ENCODE data around the gene FOXA2.

Gene FOXA2

DNA sequence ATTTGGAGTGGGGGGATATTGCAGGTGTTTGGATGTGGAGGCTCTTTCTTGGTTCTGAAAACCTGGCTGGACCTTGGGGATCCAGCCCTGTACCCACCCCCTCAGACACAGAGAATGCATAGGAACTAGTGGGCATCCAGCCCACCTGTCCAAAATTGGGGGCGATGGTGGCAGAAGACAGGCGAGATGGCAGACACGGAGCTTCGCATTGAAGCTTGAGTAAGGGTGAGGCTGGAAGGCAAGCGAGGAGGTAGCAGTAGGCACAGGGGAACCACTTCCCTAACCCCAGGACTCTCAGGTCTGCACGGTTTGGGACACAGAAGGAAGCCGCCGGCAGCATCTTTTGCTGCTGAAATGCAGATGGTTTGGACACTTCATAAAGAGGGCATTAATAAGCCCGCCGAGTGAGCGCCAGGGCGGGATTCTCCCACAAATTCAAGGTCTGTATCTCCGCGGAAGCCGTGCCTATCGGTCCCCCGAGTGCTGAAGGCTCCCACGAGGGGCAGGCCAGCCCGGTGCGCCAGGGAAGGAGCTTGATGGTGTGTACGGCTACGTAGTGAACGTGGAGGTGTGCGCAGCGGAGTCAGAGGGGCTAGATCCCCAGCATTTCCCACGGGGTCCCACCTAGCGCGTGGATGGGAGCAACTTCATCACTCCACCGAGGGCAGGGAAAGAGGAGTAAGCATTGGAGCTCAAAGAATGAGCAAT, 1.6 kb upstream of the FOXA2 start:
- no peak overlapping the region for H3K27ac ChIP-seq
- CTCF ChIA-PET = interaction anchor here (0.6 to 1.9 kb wide), 14 partner anchors 10 to 376 kb away, joined by 3 to 23 read pairs (median 4); no protein-coding TSS in a partner anchor
- POLR2A ChIA-PET (ENCODE audit: low non-redundant PET) = no interaction called here
- DNase-seq (ENCODE audit: low spot score) = no peak
- no peak for TF ChIP-seq CTCF (conservative IDR thresholded peaks at IDR 0.05; ENCODE audit: low read depth)

DNA sequence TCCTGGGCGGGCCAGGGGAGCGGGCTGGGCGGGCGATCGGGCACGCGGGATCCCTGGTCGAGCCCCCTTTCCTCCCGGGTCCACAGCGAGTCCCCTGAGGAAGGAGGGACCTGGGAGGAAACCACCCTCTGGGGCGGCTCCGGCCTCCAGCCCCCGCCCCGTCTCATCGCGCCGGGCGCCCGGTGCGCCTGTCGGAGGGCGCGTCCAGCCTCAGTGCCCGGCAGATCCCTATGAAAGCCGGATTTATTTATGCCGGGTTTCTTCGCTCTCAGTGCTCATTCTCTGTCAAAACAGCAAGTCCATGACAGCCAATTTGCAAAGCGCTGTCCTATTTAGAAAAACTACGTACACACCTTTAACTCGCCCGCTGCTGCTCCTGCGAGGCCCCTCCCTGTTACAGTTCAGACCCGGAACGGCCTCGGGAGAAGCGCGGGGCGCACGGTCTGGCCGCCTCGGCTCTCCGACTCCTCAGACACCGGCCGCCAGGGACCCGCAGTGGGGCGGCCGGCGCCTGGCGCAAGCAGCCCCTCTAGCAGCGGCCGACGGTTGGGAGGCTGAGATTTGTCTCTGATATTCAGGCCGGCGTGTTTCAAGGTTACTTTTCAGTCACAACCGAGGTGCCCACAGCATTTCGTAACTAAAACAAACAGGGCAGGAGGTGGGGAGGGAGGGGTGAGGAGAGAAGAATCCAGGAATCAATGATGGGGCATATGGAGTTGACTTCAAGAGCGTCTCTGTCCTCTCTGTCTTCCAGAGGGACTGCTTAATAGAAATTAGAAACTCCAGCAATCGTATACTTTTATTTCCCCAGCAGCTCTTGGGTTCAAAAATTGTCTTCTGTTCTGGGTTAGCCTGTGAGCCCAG, 782 bp upstream of the FOXA2 start:
- TF ChIP-seq CTCF (conservative IDR thresholded peaks at IDR 0.05; ENCODE audit: low read depth) = no peak
- DNase-seq (ENCODE audit: low spot score) = peak; percentile 39
- ChIA-PET CTCF (interaction anchor here (1.0 to 1.9 kb wide), 2 partner anchors 235 to 251 kb away, joined by 5 to 9 read pairs; no protein-coding TSS in a partner anchor), POLR2A (ENCODE audit: low non-redundant PET) (no interaction called here)
- peak overlapping the region; percentile 42 for H3K27ac ChIP-seq

DNA sequence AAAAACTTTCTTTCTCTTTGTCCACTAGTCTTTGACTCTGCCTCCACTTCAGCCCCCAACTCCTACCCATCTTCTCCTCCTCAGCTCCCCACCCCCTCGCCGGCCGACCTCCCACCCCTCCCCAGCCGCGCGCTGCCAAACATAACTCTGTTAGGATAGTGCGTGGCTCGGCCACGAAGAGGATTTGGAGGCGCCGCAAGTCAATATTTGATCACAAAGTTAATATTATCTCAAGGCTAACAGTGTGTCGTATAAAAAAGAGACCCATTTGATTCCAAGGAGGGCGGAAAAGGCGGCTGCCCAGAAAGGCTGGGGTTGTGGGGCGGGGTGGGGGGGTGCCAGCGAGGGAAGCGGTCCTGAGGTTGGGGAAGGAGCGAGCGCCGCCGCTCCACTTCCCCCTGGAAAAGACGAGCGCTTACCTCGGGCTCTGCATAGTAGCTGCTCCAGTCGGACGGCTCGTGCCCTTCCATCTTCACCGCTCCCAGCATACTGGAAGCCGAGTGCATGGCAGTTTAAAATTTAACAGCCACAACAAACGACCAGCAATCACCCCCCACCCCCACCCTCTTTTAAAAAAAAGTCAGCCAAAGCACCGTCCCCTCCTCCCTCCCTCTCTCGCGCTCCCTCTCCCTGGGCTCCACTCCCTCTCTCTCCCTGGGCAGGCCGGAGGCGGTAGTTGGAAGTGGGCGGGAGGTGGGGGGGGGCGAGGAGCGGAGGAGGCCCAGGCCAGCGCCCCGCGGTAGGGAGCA, 425 bp downstream of the FOXA2 start:
- TF ChIP-seq CTCF (conservative IDR thresholded peaks at IDR 0.05; ENCODE audit: low read depth) = no peak
- peak overlapping the region; percentile 42 for H3K27ac ChIP-seq
- ChIA-PET POLR2A (ENCODE audit: low non-redundant PET) (no interaction called here), CTCF (interaction anchor here (0.7 kb wide), 1 partner anchor 46 kb away, joined by 4 read pairs; no protein-coding TSS in a partner anchor)
- peak; percentile 62 for DNase-seq (ENCODE audit: low spot score)

DNA sequence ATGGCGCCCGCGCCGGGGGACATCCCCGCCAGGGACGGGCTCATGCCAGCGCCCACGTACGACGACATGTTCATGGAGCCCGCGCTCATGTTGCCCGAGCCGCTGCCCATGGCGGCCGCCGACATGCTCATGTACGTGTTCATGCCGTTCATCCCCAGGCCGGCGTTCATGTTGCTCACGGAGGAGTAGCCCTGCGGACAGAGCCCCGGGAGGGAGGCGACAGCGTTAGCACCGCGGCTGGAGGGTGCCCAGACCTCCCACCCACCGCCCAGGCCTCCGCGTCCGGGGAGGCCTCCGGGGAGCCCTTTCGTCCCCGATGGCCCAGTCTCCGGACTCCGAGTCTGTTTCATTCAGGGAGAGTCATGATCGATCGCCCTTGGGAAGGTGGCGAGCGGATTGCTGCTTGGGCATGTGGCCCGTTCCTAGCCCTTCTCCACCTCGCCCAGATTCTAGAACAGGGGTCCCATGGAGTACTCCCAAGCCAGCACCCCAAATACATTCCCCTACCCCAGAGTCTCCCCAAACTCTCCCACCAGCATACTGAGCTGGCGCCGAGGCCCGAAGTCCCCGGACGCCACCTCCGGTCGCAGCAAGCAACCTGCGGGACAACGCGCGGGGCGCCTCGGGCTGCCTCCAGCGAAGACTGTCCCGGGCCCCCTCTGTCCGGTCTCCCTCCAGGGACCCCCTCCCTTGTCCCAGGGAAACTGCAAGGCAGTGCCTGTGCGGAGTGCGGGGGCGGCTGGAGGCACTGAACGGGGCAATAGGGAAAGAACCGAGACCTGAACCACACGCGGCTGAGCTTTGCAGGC, 1.2 kb downstream of the FOXA2 start:
- DNase-seq (ENCODE audit: low spot score) = no peak
- ChIA-PET POLR2A (ENCODE audit: low non-redundant PET) (no interaction called here), CTCF (interaction anchor here (0.7 kb wide), 1 partner anchor 47 kb away, joined by 4 read pairs; no protein-coding TSS in a partner anchor)
- H3K27ac ChIP-seq = peak overlapping the region; percentile 42; the same call in 1 of the 2 replicates
- peak; percentile 31 for TF ChIP-seq CTCF (conservative IDR thresholded peaks at IDR 0.05; ENCODE audit: low read depth)

DNA sequence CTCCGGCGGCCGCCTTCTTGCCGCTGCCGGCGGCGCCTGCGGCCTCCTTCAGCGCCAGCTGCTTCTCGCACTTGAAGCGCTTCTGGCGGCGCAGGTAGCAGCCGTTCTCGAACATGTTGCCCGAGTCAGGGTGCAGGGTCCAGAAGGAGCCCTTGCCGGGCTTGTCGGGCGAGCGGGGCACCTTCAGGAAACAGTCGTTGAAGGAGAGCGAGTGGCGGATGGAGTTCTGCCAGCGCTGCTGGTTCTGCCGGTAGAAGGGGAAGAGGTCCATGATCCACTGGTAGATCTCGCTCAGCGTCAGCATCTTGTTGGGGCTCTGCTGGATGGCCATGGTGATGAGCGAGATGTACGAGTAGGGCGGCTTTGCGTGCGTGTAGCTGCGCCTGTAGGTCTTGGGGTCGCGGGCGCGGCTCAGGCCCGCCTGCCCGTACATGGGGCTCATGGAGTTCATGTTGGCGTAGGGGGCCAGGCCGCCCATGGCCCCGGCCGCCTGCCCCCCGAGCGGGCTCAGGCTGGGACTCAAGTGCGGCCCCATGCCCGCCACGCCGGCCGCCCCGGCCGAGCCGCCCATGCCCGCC, 1.9 kb downstream of the FOXA2 start:
- ChIA-PET POLR2A (ENCODE audit: low non-redundant PET) (no interaction called here), CTCF (no interaction called here)
- H3K27ac ChIP-seq = no peak overlapping the region
- DNase-seq (ENCODE audit: low spot score) = no peak
- no peak for TF ChIP-seq CTCF (conservative IDR thresholded peaks at IDR 0.05; ENCODE audit: low read depth)

Measured in RWPE1 (cell line).